ENCODE results near the gene IKZF3.

DNA sequence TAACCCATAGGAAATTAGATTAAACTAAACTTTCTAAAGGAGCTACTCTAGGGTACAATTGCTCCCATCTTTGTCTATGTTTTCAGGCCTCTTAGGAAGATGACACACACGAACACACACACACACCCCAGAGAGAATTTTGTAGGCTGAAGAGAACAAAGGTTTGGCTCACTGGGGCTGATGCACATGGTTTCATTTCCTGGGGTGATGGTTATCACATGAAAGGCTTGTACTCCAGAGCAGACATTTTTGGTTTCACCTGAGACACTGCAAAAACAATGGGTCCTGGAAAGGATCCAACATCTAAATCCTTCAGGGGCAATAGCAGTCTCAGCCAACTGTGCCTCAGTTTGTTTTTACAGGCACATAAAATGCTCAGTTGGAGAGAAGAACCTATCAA is 63.6 kb downstream of the IKZF3 start:
- TF ChIP-seq POLR2A (IDR thresholded peaks at IDR 0.05) (no peak), POLR2AphosphoS5 (IDR thresholded peaks at IDR 0.05) (no peak), CTCF (IDR thresholded peaks at IDR 0.05) (no peak)

Measured in suprapubic skin (tissue), 4 donors.